Epithelial cell of proximal tubule (primary cell): Measurements from ENCODE around the gene SPATA46. TPM values are rescaled to one million over a fixed set of nuclear protein-coding genes. Genes with fewer than 3 reads are reported as not detected.
"Not testable (repeated sequence)": the region's sequence is repeated elsewhere in the genome, so short reads cannot be mapped to it uniquely, and the experiment has no call there.

Experiments
- DNase-seq: peaks from one replicate; pipeline ENCODE4 v3.0.0-alpha.2; 2011; ENCODE audit warnings: low read depth
- H3K4me3 ChIP-seq: 2 replicates; pipeline ENCODE4 v1.5.1; 2011; ENCODE audit warnings: low read depth, mild to moderate bottlenecking, low read length
- total RNA-seq: library from RNA; depleted of rRNA; stranded (reverse); fragments of >200 nt; gene quantifications from 2 replicates; pipeline ENCODE4 v1.2.3, GENCODE V29; 2015
- TF ChIP-seq, protein P1 (sequence below): conservative IDR thresholded peaks from 2 replicates; pipeline ENCODE4 v1.5.1; 2012; ENCODE audit warnings: low read depth, mild to moderate bottlenecking, low read length

SPATA46 gene
- total RNA-seq, 1 donor from 2014 or later: not detected

DNA sequence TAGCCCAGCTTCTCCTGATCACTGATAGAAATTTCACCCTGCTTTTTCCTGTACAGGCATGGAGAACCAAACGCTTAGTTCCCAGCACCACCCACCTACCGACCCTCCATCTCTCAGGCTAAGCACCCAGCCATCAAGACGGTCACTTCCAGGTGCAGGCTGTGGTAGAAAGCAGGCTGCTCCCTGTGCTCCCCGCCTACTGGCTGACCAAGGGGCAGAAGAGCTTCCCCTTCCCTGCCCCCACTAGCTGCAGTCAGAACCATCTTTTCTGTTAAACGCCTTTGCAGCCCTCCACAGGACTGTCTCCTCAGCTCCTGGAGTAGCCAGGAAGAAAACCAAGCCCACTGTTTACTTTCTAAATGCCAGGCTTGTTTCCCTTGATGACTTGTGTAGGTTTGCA is 23.0 kb downstream of the SPATA46 start:
- TF ChIP-seq, protein P1, sequence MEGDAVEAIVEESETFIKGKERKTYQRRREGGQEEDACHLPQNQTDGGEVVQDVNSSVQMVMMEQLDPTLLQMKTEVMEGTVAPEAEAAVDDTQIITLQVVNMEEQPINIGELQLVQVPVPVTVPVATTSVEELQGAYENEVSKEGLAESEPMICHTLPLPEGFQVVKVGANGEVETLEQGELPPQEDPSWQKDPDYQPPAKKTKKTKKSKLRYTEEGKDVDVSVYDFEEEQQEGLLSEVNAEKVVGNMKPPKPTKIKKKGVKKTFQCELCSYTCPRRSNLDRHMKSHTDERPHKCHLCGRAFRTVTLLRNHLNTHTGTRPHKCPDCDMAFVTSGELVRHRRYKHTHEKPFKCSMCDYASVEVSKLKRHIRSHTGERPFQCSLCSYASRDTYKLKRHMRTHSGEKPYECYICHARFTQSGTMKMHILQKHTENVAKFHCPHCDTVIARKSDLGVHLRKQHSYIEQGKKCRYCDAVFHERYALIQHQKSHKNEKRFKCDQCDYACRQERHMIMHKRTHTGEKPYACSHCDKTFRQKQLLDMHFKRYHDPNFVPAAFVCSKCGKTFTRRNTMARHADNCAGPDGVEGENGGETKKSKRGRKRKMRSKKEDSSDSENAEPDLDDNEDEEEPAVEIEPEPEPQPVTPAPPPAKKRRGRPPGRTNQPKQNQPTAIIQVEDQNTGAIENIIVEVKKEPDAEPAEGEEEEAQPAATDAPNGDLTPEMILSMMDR: no peak
- no peak overlapping the region for H3K4me3 ChIP-seq
- DNase-seq: no peak

DNA sequence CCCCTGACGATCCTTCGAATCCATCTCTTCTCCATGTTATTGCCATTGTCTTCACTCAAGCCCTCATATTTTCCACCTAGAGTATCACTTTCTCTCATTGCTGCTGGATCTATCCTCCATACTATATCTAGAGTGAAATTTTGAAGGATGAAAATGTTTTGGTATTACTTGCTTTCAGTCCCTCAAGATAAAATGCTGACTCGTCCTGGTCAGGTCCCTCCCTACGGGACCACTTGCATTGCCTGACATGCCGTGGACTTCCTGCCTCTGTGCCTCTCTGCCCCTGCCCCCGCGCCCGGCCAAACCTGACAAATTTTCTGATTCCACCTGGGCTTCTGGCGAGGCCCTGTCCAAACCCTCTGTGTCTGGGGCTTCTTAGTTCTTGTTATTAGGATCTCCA is 23.6 kb downstream of the SPATA46 start:
- H3K4me3 ChIP-seq: no peak overlapping the region
- TF ChIP-seq, protein P1: no peak
- DNase-seq: no peak

DNA sequence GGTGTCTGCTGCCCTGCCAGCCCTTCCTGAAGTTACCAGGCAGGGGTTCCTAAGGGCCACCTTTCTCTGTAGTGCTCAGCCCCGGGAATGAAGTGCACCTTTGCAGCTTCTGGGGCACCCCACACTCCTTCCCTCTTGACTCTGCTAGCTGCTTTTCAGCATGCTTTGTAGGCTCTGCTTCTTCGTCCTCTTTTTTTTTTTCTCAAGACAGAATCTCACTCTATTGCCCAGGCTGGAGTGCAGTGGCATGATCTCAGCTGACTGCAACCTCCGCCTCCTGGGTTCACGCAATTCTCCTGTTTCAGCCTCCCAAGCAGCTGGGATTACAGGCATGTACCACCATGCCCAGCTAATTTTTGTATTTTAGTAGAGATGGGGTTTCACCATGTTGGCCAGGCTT is 24.8 kb downstream of the SPATA46 start:
- DNase-seq, H3K4me3 ChIP-seq: not testable (repeated sequence)

DNA sequence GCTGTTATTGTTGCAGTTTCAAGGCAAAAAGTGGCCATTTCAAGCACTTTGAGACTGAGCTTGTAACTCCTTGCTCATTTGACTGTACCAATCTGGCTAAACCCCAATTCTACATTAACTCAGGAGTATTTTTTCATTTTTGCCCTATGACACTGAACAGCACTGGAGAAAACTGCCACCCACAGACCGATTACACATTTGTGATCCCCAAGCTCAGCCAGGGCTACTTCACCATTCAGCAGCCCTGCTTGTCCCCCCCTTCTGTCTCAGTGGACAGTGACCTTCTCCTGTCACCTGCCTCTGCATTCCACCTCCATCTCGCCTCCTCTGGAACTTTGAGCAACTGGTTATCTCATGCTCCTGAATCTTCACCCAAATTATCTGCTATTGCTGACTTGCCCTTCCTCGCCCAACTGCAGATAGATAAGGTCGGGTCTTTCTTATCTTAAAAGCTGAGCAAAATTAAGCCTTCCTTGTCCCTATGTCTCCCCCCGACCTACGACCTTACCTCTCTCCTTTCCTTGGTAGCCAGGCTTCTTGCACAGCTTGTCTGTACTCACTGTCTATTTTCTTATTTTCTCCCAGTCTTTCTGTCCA is 25.3 kb downstream of the SPATA46 start:
- no peak overlapping the region for H3K4me3 ChIP-seq

DNA sequence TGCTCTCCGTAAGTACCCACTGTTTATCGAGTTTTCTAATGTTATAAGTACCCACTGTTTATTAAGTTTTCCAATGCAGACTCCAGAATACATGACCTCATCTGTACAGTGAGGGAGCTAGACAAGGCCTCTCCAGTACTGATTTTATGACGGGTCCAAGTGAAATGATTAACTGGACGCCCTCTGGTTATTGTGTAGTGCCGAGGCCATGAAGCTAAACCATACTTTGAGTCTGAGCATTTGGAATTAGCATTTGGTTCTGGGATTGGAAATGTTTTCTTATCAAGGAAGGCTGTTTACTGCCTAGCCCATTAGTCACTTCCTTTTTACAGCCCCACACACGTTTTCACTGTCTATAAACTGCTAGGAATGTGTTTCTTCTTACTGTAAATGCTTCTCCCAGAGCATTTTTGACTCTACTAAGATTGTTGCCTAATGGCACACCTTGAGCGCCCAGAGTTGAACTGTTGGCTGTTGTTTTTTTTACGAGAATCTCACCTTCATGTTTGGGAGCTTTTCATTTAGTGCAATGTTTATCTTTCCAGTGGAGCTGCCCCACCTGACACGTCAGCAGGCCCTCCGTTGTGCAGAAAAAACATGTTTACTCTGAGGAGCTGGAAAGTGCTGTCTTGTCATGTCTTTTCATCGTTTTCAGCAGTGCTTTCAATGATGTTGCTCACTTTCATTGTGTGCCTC is 26.9 kb downstream of the SPATA46 start:
- TF ChIP-seq, protein P1: no peak
- no peak overlapping the region for H3K4me3 ChIP-seq
- DNase-seq: peak; percentile 90

More for the DNA sequence above, 25.3 kb downstream of the SPATA46 start:
- TF ChIP-seq, protein P1: no peak
- DNase-seq: no peak

DNA sequence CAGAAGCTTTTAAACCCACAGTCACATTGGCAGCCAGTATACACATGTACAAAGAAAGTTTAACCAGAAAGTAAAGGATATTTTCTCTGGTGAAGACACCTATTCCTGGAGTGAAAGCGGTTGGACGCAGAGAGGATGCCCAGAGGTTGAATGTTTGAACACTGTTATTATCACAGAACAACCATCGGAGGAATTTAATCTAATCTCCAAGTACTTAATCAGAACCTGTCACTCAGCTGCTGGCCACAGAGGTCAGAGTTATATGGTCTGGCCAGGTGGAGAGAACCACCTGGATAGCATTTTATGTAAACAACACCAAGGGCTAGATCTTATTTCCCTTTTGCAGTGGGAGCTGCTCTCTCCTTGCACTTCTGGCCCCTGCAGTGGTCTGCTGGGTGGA is 29.4 kb downstream of the SPATA46 start:
- TF ChIP-seq, protein P1: no peak
- no peak for DNase-seq
- no peak overlapping the region for H3K4me3 ChIP-seq

DNA sequence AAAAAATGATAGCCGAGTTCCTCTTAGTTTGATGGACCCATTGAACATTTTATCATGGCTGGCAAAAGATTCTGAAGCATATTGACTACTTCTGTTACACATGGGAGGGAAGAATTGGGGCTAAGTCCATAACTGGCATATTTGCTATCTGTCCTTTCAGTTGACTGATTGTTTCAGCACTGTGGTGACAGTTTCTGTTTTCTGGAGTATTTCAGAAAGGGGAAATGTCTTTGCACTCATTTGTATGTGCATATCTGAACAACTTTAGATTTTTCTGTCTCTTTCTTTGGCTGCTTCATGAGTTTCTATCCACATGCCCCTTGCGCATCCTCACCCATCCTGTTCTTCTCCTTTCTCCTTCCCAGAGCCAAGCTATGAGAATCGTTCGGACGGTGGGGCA is 33.2 kb downstream of the SPATA46 start:
- H3K4me3 ChIP-seq: no peak overlapping the region
- TF ChIP-seq, protein P1: no peak
- DNase-seq: no peak
